Sciatic nerve (tissue), 2 donors: Measurements from ENCODE around the gene RAB37. TPM values are rescaled to one million over a fixed set of nuclear protein-coding genes. Genes with fewer than 3 reads are reported as not detected.

Source experiments
- ATAC-seq: fragments of 200-7000 bp; cut with Tn5 transposase; one replicate; pipeline ENCODE4 v1.9.1; 2020; ENCODE audit warnings: mild to moderate bottlenecking, moderate library complexity
- DNase-seq: peaks from one replicate; pipeline ENCODE4 v3.0.0-alpha.2; 2020; ENCODE audit warnings: low spot score
- intact Hi-C: fragments of 100-400 bp; cut with DNase I; formaldehyde crosslinking; loops from one replicate; pipeline ENCODE4 v1.14.2; 2022
- total RNA-seq: library from RNA; stranded (reverse); fragmentation: NEBNext Ultra II Directional; extraction: Animal tissue kit (Norgen Biotek cat#: 25700); gene quantifications from one replicate; pipeline ENCODE4 v1.2.1, GENCODE V29; 2021
- donor health status: DM: no; HTN: no; CAD: no.
- donor health status: DM: no; HTN: no; CAD: no.

Gene RAB37
- total RNA-seq, 1 donor from 2014 or later = 3.6 TPM

DNA sequence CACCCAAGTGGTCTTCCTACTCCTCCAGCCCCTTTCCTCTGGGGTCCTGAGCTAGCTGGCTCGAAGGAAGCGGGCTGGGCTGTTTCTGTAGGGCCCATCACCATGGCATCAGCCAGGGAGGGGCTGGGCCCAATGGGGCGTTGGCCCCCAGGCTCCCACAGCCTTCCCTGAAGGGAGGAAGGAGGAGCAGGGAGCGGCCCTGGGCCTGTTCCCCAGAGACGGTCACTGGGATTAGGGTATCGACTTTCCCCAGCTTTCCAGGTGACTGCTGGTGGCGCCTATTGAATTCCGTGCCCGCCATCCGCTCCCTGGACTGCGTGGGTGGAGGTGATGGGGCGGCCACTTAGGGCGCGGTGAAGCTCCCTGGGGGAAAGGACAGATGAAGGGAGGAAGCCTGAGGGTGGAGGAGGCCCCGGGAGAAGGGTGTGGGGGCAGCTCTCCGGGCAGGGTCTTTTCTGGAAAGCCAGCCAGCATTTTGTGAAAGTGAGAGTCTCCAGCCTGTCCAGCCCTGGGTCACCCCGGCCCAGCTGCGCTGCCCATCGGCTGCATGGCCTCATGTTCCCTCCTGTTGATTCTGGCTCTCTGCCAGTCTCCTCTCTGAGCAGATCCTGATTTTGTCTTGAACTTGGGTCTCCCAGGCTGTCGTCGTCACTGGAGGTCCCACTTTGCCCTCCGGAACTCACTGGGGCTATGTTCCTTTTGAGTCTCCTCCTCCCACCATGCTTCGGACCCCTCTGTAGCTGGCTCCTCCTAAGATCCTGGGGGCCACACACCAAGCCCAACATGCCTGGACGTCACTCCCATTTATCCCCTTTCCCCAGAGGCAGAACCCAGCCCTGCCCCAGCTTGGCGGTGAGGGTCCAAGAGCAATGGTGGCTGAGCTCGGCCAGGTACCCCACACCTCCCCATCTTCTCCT is 21.1 kb downstream of the RAB37 start:
- intact Hi-C loops = no loop called here
- ATAC-seq (peak; percentile 53), DNase-seq (no peak)

DNA sequence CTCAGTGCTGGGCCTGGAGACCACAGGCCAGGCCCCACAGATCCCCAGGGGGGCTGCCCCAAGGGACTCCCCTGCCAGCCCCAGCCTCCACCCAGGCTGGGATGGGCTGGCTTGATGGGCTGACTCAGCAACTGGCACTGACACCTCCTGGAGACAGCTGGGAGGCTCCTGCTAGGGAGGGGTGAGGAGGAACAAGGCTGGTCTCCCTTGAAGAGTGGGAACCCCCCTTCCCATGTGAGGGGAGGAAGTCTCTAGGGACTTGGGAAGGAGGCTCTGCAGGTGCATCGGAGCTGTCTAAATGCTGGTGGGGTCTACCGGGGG is 21.8 kb downstream of the RAB37 start:
- no peak for DNase-seq
- intact Hi-C loops = no loop called here
- ATAC-seq = peak; percentile 49

DNA sequence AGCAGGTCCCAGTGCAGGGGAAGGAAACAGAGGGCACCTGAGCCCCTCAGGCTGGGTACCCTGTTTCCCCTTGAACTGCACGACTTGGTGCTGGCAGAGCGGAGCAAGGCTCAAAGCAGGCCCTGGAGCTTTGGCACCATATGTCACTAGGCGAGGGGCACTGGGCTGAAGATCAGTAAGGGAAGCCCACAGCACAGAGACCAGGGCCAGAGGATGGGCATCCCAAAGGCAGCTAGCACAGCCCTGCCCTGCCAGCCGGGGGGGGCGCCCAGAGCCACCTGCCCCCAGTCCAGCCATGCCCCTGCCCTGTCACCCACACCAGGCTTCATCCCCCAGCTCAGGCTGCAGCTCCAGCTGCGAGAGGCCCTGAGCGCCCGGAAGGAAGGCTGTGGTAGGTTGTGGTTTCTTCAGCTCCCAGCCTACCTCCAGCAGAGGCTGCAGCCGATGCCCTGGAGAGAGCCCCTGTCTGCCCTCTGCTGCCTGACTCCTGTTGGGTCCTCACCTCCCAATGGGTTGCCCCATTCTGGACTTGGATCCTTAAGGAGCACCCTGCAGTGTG is 22.3 kb downstream of the RAB37 start:
- intact Hi-C loops = no loop called here
- no peak for DNase-seq
- no peak for ATAC-seq

DNA sequence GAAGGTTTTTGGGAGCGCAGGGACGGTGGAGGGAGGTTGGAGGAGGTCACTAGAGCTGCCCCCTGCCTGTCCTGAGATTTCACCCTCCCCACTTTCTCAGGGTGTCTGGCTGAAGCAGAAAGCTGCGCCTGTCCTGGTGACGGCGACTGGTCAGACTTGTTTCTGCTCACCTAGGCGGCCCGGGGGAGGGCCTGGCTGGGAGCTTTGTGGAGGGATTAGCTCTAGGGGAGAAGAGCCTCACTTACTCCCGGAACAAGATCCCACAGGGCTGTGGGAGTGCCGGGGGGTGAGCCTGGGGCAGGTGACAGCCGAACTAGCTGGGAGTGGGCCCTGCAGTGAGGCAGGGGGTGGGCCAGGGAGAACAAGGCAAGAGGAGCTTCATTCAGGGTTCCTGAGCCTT is 22.9 kb downstream of the RAB37 start:
- intact Hi-C loops = no loop called here
- DNase-seq (no peak), ATAC-seq (no peak)

DNA sequence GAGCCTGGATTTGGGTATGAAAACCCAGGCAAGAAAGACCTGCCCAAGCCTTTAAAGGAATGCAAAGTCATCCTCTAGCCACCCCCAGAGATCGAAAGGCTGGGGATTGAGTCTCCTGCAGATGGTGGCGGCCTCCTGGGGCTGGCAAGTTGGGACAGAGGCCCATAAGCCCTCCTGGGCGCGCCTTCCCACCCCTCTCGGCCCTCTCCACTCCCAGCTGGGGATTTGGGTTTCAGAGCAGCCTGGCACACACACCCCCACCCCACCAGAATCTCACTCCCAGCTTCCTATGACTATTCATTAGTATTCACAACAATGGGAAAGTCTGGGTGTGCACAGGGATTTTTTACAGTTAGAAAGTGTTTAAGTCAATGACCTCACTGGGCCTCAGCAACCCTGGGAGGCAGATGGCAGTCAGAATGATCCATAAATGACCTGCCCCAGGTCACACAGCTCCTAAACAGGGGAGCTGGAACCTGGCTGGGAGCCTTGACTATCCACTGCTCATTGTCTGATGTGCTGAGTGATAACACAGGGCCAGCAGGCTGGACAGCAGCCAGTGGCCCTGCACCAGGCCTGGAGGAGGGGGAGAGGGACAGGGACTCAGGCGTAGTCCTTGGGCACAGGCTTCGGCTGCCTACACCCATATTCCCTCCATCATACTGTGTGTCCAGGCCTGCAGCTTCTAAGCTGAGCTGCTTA is 23.5 kb downstream of the RAB37 start:
- intact Hi-C loops = no loop called here
- no peak for DNase-seq
- ATAC-seq = peak; percentile 20

DNA sequence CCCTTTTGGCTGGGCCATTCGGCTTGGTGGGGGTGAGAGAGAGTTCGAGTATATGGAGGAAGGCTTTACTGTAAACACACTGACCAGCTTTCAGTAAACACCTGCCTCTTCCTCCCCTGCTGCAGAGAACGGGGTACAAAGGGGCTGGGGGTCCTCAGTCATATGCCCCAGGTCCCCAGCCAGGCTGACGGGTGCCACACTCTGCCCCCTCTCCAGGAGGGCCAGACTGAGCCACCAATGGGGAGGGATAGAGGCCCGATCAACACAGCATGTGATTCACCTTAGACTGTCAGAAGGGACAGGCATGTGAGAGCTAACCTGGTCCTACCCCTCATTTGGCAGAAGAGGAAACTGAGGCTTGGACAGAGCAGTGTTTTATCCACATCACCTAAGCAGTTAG is 24.4 kb downstream of the RAB37 start:
- ATAC-seq = no peak
- DNase-seq = no peak

DNA sequence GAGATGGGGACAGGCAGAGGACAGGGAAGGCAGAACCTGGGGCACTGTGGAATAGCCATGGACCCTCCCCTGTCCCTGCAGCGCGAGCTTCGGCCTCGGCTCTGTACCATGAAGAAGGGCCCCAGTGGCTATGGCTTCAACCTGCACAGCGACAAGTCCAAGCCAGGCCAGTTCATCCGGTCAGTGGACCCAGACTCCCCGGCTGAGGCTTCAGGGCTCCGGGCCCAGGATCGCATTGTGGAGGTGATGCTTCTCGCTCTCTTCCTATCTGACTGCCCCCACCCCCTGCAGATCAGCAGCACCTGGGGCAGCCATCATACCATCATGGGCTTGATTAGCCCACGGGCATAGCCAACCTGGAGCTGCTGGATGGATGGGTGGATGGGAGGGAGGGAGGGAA is 24.9 kb downstream of the RAB37 start:
- ATAC-seq = no peak
- intact Hi-C loops = no loop called here
- no peak for DNase-seq

More for the DNA sequence above, 24.4 kb downstream of the RAB37 start:
- intact Hi-C loops = no loop called here

DNA sequence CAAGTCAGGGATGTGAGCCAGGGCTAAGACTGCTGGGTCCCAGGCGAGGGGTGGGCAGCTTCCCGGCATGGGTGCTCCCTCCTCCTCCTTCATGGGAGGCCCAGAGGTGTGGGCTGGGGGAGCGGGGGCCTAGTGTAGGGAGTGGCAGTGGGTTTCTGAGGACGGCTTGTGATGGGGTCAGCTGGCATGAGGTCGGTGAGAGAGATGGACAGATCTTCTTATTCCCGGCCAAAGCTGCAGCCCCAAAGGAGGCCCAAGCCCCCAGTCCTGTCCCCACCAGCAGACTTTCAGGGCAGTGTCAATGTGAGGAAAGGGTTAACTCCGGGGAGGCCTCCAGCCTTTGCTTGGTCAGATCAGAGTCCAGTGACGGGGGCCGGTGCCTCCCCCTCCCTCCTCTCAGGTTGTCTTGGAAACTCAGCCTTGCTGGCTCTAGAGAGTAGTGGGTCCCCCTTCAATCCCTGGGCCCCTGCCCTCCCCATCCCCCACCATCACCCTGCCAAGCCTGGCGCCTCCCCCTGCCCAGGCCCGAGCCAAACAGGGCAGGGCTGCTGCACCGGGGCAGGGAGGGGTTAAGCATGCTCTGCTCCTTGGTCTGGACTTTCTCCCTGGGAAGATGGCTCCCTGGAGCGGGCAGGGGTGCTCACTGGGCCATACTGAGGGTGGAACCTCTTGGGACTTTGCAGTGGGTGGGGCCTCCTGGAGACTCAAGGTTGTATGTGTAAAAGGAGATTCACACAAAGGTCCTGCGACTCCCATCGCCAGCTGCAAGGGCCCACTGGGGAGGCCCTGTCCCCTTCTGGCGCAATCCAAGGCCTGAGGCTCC is 26.7 kb downstream of the RAB37 start:
- intact Hi-C loops = no loop called here
- ATAC-seq (no peak), DNase-seq (no peak)

DNA sequence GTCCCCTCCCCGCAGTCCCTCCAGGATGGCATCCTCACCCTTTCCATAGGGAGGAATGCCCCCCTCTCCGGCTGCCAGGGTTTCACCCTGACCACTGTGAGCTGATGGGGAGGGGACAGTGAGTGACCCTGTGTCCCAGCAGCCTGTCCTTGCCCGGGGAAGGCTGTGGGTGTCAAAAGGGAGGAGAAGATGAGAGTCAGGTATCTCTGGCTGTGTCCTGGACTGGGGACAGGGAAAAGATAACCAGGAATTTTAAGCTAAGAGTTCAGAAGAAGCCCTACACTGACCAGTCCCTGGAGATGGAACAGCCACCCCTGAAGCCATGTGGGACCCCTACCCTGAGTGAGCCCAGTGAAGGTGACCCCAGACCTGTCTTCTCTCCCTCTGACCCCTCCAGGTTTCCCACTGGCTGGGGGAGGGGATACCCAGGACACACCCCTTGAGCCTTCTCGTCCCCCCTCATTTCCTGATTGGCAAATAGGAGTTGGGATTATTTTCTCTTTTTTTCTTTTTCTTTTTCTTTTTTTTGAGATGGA is 27.8 kb downstream of the RAB37 start:
- intact Hi-C loops = no loop called here
- ATAC-seq = no peak

DNA sequence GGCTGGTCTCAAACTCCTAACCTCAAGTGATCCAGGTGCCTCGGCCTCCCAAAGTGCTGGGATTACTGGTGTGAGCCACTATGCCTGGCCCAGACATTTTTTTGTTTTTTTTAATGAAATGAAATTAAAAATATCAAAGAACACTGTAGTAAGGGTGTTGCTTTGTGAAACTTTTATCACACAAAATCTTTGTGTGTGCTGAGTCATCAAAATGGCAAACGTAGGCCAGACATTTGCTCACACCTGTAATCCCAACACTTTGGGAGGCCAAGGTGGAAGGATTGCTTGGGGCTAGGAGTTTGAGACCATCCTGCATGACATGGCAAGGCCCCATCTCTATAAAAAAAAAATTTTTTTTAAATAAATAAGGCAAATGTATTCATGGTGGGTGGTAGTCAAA is 29.4 kb downstream of the RAB37 start:
- intact Hi-C loops = no loop called here
- no peak for DNase-seq
- no peak for ATAC-seq

More for the DNA sequence above, 27.8 kb downstream of the RAB37 start:
- DNase-seq = no peak

DNA sequence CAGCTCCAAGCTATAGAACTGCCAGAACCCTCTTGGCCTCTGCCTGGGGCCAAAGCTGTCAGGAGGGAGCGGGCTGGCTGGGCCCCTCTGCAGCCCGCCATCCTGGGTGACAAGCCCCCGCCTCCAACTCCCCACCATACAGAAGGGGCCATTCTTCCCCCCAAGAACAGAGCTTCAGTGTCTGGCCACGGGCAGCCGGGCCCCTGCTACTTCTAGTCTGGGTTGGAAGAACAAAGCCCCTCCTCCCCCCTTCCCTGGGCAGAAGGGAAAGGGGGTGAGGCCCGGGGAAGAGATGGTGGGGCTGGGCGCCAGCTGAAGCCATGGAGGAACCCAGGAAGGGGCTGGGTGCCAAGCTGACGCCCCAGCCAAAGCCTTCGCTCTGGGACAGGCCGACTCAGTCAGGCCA is 30.1 kb downstream of the RAB37 start:
- intact Hi-C loops = no loop called here
- ATAC-seq (peak; percentile 8), DNase-seq (peak; percentile 72)

DNA sequence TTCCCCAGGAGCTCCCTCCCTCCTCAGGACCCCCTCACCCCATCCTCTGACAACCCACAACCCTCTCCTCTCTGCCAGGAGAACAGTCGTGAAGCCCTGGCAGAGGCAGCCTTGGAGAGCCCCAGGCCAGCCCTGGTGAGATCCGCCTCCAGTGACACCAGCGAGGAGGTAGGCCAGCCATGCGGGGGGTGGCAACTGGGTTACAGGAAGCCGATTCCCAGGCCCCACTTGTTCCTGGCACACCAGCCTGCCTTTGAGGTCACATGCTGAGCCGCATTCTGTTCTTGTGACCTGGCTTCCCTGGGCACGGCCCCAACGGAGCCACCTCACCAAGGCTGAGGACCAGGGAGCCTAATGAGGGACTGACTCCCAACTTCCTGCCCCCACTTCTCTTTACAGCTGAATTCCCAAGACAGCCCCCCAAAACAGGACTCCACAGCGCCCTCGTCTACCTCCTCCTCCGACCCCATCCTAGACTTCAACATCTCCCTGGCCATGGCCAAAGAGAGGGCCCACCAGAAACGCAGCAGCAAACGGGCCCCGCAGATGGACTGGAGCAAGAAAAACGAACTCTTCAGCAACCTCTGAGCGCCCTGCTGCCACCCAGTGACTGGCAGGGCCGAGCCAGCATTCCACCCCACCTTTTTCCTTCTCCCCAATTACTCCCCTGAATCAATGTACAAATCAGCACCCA is 31.2 kb downstream of the RAB37 start:
- intact Hi-C loops = no loop called here
- no peak for DNase-seq
- ATAC-seq = peak; percentile 18

DNA sequence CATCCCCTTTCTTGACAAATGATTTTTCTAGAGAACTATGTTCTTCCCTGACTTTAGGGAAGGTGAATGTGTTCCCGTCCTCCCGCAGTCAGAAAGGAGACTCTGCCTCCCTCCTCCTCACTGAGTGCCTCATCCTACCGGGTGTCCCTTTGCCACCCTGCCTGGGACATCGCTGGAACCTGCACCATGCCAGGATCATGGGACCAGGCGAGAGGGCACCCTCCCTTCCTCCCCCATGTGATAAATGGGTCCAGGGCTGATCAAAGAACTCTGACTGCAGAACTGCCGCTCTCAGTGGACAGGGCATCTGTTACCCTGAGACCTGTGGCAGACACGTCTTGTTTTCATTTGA is 31.7 kb downstream of the RAB37 start:
- ATAC-seq (no peak), DNase-seq (no peak)
- intact Hi-C loops = no loop called here

DNA sequence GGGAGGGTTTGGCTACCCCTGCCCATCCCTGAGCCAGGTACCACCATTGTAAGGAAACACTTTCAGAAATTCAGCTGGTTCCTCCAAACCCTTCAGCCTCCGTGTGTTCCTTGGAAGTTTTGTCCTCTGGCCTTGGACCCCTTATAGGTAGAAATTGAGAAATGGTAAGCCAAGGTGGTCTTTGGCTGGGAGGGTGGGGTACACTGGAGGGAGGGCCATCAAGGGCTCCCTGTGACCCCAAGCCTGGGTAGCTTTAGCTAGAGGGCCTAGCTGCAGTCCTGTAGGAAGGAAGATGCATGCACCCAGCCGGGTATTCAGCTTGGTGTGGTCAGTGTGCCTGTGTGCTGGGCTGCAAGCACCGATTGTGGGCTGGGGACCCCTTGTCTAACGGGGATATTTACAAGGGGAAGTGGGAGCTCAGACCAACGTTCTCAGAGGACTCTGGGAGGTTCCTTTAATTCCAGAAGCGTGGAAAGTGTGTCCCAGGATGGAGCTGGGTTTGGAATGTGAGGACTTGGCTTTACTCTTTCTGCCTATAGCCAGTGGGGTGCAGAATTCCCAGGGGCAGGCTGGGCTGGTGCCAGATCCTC is 32.3 kb downstream of the RAB37 start:
- ATAC-seq (no peak), DNase-seq (no peak)
- intact Hi-C loops = no loop called here

DNA sequence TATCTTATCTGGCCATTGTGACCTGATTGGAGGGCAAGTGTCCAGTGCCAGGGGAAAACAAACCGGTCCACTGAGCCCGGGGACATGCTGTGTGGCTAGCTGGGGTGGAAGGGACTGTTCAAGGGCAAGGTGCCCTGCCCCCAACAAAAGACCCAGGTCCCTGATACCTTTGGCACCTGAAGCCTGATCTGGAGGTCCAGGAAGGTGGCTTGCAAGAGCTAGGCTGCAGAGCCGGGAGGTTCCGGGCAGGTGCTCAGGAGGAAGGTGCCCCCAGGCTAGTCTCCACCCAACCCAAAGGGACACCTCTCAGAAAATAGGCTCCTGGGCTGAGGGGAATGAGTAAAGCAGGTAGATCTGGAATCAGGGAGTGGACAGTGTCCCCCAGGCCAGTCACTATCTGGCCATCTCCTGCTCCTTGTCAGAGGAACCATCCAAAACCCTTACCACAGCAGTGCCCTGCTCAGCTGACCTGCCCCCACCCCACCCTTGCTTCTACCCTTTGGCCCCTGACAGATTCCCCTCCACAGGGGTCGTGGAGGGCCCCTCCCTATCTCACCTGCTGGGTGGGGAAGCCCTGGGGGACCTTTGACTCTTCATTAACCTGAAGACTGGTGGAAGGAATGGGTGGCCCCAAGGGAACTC is 32.9 kb downstream of the RAB37 start:
- intact Hi-C loops = no loop called here
- DNase-seq = no peak
- no peak for ATAC-seq

DNA sequence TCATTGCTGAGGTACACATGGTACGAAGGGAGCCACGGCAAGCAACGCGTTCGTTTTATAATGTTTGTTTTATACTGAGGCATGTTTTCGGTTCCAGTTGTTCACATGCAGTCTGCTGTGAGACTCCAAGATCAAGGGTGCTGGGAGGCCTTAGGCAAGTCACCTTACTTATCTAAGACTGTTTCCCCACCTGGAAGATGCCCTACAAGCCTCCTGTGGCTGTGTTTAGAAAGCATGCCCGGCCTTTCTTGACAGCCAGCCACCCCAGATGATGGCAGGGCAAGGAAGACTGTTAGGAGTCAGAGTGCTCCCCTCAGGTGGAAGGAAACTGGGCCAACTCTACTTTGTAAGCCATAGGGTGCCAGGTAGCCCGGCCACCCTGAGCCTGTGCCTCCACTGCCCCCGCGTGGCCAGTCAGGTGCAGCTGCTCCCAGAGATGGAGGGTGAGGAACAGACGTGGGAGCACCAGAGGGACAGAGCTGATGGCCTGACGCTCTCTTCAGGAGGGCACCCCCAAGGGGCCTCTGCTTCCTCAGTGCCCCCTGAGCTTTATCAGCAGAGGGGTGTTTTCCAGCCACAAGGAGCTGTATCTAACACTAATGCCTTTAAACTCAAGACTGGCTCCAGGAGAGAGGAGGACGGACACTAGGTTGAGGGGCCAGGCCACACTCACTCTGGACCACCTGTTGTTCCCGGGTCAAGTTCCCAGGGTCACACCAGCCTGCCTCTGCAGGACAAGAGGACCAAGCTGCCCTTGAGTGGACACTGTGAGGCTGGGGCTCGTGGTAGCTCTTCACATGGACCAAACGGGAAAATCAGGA is 33.7 kb downstream of the RAB37 start:
- intact Hi-C loops = no loop called here
- peak; percentile 73 for ATAC-seq
- DNase-seq = peak; percentile 75

DNA sequence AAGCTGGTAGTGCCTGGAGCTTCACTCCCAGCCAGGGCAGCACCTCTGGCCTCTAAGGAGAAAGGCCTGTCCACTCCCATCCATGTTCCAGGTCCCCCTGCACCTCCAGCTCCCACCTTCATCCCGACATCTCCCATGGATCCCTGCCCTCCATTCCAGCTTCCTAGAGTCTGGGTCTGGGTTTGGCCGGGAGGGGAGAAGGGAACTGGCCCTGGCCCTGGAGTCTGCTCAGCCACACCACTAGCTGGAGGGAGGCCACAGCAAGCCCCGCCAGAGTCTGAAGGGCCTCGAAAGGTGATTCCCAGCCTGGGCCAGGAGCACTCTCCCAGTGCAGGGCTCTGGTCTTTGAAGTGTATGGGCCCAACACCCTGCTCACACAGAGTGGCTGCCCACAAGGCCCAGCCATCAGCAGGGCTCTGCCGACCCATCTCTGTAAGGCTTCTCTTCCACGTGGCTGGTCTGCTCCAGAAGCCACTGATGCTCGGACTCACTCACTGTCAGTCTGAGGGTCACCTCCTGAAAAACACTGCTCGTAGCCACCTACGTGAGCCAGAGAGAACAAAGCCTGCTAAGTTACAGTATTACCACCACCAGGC is 34.4 kb downstream of the RAB37 start:
- DNase-seq (no peak), ATAC-seq (no peak)
- intact Hi-C loops = no loop called here
